GM23338 (cell line): ENCODE measurements around the gene POLR3G. TPM values are rescaled to one million over a fixed set of nuclear protein-coding genes. Genes with fewer than 3 reads are reported as not detected.

Experiments
- CTCF ChIP-seq, 2 experiments: fragments of 200-600 bp in 1 of 2; sonication (generic) in 1 of 2; conservative IDR thresholded peaks; 2 replicates each; pipeline versions ENCODE4 v1.5.1 to v1.6.1; 2016 to 2017; ENCODE audit warnings: antibody characterized with exemption in 2 of 2, low read depth in 2 of 2, mild to moderate bottlenecking in 2 of 2, moderate library complexity in 1 of 2
- EZH2phosphoT487 ChIP-seq: fragments of 200-600 bp; sonication (generic); IDR thresholded peaks from one replicate; pipeline ENCODE4 v1.8.1; 2018; ENCODE audit warnings: antibody characterized with exemption; ENCODE audit not compliant: unreplicated experiment
- JUNB ChIP-seq: IDR thresholded peaks from one replicate; pipeline ENCODE4 v1.6.1; 2016; ENCODE audit warnings: antibody characterized with exemption; ENCODE audit not compliant: unreplicated experiment
- NANOG ChIP-seq: IDR thresholded peaks from 2 replicates; pipeline ENCODE4 v1.6.1; 2016; ENCODE audit warnings: antibody characterized with exemption, borderline replicate concordance
- POLR2AphosphoS5 ChIP-seq: IDR thresholded peaks from 2 replicates; pipeline ENCODE4 v1.6.1; 2016; ENCODE audit warnings: antibody characterized with exemption, low read depth
- REST ChIP-seq: IDR thresholded peaks from one replicate; pipeline ENCODE4 v1.6.1; 2018; ENCODE audit warnings: antibody characterized with exemption; ENCODE audit not compliant: unreplicated experiment
- ZNF462 ChIP-seq: fragments of 250-450 bp; sonication (Bioruptor Pico); IDR thresholded peaks from 2 replicates; pipeline ENCODE4 v1.5.0; 2020; ENCODE audit warnings: mild to moderate bottlenecking, moderate library complexity
- polyA plus RNA-seq: library from polyadenylated mRNA; unstranded; fragments of >200 nt; fragmentation: Nextera tagmentation; extraction: Ambion mirVana; gene quantifications from 2 replicates; pipeline ENCODE4 v1.2.1, GENCODE V29; 2016
- total RNA-seq: library from RNA; depleted of rRNA; stranded (reverse); fragments of >200 nt; shearing (Covaris generic); gene quantifications from 2 replicates; pipeline ENCODE4 v1.2.3, GENCODE V29; 2014

POLR3G gene
- total and polyA plus RNA-seq, 2 experiments from 2014 or later: 147 to 376 TPM

GRCh38 chr5:90472783-90473395 lies 1.8 kb upstream of the POLR3G start (continued):
- TF ChIP-seq ZNF462 (CRISPR knock-in tag) (no peak), EZH2phosphoT487 (no peak), NANOG (no peak), JUNB (no peak), CTCF (conservative IDR thresholded peaks at IDR 0.05; ENCODE audit: low read depth in 2 of 2) (no peak), REST (no peak), POLR2AphosphoS5 (no peak)
